ENCODE data around the gene TPRG1L.

TPRG1L gene

DNA sequence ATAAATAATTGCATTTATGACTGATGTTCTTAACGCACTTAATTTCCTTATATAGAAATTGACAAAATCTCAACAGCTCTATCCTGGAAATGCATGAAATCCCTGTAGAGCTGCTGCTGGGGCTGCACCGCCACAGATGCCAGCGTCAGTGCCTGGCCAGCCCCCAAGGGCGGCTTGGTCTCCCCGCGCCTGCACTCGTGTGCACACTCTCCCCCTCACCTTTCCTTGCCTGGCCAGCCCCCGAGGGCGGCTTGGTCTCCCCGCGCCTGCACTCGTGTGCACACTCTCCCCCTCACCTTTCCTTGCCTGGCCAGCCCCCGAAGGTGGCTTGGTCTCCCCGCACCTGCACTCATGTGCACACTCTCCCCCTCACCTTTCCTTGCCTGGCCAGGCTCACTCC, 11.3 kb downstream of the TPRG1L start:
- DNase-seq (ENCODE audit: low spot score), result no peak
- TF ChIP-seq, protein P1, sequence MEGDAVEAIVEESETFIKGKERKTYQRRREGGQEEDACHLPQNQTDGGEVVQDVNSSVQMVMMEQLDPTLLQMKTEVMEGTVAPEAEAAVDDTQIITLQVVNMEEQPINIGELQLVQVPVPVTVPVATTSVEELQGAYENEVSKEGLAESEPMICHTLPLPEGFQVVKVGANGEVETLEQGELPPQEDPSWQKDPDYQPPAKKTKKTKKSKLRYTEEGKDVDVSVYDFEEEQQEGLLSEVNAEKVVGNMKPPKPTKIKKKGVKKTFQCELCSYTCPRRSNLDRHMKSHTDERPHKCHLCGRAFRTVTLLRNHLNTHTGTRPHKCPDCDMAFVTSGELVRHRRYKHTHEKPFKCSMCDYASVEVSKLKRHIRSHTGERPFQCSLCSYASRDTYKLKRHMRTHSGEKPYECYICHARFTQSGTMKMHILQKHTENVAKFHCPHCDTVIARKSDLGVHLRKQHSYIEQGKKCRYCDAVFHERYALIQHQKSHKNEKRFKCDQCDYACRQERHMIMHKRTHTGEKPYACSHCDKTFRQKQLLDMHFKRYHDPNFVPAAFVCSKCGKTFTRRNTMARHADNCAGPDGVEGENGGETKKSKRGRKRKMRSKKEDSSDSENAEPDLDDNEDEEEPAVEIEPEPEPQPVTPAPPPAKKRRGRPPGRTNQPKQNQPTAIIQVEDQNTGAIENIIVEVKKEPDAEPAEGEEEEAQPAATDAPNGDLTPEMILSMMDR (IDR thresholded peaks at IDR 0.05), result no peak
- Histone ChIP-seq H3K27ac (no peak overlapping the region), H3K4me3 (no peak overlapping the region)

- no peak for DNase-seq (ENCODE audit: low spot score)
These were observed 11.7 kb downstream of the TPRG1L start for GRCh38 chr1:3636531-3636930.

GRCh38 chr1:3638027-3638426, 13.2 kb downstream of the TPRG1L start:
- no peak overlapping the region for H3K4me3 ChIP-seq
- TF ChIP-seq, protein P1 (IDR thresholded peaks at IDR 0.05), result no peak
- no peak overlapping the region for H3K27ac ChIP-seq
- no peak for DNase-seq (ENCODE audit: low spot score)

More at GRCh38 chr1:3636531-3636930, 11.7 kb downstream of the TPRG1L start:
- Histone ChIP-seq H3K4me3 (no peak overlapping the region), H3K27ac (no peak overlapping the region)
- TF ChIP-seq, protein P1 (IDR thresholded peaks at IDR 0.05), result no peak

DNA sequence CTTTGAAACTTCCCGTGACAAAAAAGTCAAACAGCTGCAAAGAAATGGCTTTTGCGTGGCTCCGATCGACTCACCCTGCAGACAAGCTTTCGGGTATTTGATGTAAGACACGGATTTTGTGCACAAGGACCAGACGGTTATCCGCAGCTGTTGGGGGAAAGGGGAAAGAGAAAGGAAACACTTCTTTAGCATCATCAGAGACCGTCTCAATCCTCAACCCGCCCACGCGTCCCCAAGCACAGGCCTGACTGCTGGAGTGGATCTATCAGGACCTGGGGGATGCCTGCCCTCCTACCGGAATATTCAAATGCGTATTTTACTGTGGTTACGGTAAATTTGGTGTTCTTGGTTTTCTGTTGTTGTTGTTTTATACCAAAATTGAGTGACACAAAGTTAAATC, 13.9 kb downstream of the TPRG1L start:
- TF ChIP-seq, protein P1 (IDR thresholded peaks at IDR 0.05), result no peak
- DNase-seq (ENCODE audit: low spot score), result no peak
- H3K4me3 ChIP-seq, result no peak overlapping the region
- H3K27ac ChIP-seq, result no peak overlapping the region

- no peak for DNase-seq (ENCODE audit: low spot score)
- H3K27ac ChIP-seq, result no peak overlapping the region
- TF ChIP-seq, protein P1 (IDR thresholded peaks at IDR 0.05), result no peak
- no peak overlapping the region for H3K4me3 ChIP-seq
These were observed 14.6 kb downstream of the TPRG1L start for GRCh38 chr1:3639397-3639911.

- TF ChIP-seq, protein P1 (IDR thresholded peaks at IDR 0.05), result no peak
- Histone ChIP-seq H3K27ac (no peak overlapping the region), H3K4me3 (no peak overlapping the region)
- DNase-seq (ENCODE audit: low spot score), result no peak
These were observed 15.5 kb downstream of the TPRG1L start for GRCh38 chr1:3640121-3640837.

Data from coronary artery (tissue), 2 donors.